Stimulated activated CD4-positive, alpha-beta T cell treated with anti-CD3 and anti-CD28 coated beads, Interleukin-1b, Interleukin-23, amount 100 ng/mL, for 4 hours (primary cell): ENCODE results near the gene RFX3.

ENCODE experiments used
- DNase-seq, 2 donors: peaks; one replicate each; pipeline ENCODE4 v3.0.0-alpha.2; 2020; ENCODE audit warnings: low read depth in 2 of 2

Gene RFX3

DNA sequence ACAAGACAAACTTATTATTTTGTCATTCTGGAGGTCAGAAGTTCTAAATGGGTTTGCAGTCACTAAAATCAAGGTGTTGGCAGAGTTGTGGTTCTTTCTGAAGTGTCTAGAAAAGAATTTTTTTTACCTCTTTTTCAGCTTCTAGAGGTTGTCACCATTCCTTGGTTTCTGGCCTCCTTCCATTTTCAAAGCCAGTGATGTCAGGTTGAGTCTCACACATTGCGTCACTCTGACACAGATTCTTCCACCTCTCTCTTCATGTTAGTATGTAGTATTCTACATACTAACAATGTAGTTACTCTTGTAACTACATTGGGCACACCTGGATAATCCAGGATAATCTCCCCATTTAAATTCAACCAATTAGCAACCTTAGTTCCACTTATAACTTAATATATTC is 290.3 kb downstream of the RFX3 start:
- no peak for DNase-seq

DNA sequence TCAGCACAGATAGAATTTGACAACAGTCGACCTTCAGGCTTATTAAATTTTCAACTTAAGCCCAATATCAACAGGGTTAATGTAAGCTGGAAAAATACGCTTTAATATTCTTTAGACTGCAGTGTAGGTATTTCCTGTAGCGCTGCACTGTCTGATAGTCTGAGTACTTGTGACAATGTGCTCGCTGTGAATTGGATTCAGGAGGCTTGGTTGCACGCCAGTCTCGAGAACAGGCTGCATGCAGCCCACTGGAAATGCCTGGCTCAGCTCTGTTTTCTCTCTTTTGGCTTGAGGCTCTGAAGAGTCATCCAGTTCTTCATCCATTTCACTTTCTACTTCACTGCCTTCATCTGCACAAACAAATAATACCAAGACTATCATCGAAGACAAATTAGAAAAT is 300.9 kb downstream of the RFX3 start:
- no peak for DNase-seq

DNA sequence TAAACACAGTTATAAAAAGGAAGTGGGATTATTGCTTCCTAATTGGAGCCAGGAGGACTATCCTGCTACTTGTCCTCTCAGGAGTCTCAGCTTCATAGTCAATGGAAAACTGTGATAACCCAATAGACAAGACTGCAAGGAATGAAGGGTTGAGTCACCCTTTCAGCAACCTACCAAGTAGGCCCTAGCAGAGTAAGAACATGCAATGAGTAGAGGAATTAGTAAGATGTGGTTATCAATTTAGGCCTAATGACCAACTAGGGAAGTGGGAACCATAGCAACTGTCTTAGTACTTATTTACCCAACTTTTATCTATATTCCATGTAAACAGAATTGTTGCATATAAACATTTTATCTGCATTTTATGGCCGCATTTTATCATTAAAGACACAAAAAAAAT is 310.1 kb downstream of the RFX3 start:
- no peak for DNase-seq

DNA sequence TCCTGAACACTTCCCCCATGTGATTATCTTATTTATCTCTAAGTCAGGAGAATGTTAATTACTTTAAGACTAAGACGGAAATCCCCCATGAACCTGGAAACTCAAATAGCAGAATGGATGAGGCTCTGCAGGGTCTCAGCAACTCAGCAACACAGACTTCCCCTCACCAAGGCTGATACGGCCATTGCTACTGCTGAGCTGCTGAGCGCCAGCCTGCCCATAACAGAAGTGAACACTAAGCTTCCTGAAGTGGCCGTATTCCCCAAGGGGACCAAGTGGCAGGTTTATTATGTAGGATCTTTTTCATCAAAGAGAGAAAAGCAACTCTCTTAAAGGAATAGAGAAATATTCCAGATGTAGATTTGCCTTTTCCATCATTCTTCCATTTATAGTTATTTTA is 311.1 kb downstream of the RFX3 start:
- DNase-seq, result no peak

DNA sequence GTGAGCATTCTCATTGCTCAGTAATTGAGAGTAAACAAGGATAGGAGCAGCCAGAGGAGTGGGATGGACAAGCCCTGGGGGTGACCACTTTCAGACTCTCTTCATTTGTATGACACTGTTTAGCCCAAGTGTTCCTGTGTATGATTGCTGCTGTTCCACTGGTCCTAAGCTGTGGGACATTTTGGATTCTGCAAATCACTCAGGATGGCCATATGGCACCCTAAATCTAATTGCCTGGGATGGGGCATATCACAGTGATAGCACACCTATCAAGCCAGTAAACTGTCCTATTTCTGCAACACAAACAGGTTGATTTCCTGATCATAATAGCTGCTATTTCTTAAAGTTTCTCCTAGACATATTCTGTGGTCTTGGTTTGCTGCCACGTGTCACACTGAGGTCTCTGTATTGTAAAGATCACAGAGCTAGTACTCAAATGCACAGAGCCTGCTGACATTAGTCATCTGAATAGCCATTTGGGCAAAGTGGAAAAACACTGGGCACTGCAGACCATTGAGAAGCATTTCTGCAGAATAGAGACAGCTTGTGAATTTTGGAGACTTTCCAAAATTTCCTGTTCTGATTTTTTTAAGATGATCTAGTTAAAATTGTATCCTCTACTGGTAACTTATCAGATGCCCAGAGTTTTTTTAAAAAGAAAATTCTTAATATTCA is 320.2 kb downstream of the RFX3 start:
- no peak for DNase-seq

DNA sequence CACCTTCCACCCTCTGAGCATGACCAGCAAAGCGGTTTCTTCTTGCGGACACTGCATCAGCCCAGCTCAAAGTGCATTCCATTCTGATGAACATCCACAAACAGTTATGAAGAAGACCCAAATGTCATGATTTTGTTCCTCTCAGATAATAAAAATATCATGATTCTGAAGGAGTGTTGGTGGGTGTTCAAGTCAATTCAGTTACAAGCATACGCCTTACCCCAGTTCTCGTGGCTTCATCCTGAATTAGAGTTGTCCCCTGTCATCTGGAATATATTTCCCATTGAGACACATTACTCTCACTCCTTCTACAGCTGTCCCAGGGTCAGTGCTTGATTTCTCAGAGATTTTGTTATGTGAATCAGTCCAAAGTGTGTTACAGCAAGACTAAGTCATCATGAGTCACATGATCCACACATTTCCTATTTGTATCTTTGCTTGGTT is 325.4 kb downstream of the RFX3 start:
- no peak for DNase-seq

DNA sequence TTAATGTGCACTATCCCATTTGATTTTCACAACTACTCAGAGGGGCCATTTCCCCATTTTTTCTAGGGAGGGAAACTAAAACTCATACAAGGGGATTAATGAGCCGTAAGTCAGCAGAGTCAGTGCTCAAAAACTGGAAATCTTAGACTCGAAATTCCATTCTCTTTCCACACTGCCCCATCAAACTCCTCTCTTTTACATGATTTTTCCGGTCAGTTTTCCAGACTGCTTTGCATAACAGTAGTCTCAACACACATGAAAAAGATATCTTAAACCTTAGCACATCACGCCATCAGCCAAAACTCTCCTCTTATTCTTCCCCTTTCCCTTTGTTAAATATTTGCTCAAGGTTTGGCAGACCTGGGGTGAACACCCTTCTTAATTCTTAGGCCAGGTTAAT is 332.0 kb downstream of the RFX3 start:
- DNase-seq, result no peak

DNA sequence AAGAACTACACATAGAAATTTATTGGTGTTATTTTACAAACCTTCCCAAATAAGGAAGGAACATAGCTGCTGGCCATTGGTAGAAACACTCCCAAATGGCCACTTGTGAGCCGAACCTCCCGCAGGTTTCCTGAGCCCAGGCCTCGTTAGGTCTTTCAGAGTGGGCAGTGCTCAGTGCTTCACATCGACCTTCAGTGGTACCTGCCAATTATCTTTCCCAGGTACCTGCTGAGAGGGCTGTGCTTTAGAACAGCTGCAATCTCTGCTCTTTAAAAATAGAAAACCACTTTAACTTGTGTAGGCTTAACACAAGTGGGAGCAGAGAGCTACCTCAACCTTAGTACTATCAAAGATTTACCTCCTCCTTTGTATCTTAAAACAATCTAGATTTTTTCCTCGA is 334.1 kb downstream of the RFX3 start:
- DNase-seq, result no peak

DNA sequence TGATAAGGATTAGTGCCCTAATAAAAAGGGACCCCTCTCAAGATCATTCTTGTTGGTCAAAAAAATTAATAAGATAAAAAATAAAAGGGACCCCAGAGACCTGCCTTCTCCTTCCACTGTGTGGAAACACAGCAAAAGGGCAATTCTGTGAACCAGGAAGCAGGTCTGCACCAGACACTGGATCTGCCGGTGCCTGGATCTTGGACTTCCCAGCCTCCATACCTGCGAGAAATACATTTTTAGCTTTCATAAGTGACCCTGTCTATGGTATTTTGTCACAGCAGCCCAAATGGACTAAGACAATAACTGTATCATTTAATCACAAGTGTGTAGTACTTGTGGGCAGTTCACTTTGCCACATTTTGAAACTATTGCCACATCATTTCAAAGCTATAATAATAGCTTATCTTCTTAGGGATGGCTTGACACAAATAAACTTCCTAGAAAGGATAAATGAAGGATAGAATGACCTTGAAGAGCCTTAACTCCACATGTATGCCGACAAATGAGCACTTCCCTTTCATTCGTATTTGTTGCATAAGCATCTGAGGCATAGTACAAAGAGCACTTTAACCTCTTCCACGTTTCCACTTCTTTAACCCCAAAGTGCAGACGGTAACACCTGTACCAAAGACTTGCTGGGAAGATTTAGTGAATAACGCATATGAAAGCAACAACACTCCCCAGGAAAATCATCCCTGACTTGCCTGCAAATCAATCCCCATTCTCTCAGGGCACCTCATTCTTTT is 336.5 kb downstream of the RFX3 start:
- no peak for DNase-seq

DNA sequence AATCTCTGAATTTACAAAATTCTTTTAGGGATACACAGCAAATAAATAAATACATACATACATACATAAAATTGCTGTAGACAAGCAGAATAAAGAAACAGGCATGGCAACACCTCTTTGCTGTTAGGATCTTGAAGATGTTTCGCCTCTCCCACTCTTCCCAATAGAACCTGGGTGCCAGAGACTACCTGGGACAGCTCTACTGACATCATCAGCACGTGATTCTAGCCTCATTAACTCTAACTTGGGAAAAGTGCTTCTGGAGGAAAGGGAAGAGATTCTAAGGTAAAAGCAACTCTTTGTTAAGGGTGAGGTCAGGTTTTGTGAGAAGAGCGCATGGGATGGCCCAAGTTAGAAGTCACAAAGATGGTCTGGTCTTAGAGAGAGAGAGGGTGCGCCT is 339.1 kb downstream of the RFX3 start:
- no peak for DNase-seq

DNA sequence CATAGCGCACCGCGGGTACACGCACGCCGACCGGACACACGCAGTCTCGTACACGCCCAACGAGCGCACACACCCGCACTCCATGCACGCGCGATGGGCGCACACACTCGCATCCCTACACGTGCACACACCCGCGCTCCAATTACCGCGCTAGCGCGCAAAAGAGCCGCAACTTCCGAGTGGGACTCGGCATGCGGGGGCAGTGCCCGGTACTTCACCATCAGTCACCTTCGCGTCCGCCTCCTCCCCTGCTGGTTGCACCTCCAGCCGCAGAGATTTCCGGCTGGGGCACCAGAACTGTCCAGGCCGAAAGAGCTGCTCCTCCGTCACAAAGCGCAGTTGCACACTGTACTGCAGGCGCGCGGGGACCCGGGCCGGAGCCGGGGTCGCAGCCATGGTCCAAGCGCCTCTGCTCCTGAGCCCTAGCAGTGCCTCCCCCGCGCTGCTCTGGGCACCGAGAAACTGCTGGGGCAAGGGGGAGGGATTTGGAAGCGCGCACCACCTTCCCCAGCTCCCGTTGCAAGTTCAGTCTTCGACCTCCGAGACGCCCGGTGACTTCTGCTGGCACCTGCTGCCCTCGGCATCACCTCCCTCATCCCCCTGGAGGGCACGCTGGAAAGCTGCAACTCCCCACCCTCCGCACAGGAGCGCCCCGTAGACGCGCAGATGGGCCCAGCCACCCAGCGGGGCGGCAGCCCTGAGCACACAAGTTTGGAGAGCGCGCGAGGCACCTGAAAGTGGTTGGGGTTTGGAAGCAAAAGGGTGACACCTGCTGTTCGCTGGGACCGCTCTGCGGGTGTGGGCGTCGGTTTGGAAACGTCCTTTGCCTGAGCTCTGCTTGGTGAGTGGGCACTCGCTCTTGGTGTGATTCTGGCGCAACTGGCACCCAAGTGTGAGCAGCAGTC is 344.5 kb downstream of the RFX3 start:
- peak; percentile 0 to 10 for DNase-seq

DNA sequence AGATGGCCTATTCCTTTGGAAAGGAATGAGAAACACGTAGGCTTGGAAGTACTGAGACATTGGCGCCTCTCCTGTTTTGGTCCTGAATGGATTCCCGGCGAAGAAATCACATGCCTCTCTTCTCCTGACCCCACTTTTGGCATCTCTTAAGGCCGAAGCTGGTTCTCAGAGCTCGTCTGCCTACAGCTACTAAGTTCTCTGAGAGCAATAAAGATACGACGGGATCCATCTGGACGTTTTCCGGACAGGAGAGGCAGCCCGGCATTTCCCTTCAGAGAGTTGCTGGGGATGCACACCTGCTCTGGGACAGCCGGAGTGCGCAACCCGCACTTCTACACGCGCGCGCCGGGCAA is 345.1 kb downstream of the RFX3 start:
- DNase-seq, result no peak

DNA sequence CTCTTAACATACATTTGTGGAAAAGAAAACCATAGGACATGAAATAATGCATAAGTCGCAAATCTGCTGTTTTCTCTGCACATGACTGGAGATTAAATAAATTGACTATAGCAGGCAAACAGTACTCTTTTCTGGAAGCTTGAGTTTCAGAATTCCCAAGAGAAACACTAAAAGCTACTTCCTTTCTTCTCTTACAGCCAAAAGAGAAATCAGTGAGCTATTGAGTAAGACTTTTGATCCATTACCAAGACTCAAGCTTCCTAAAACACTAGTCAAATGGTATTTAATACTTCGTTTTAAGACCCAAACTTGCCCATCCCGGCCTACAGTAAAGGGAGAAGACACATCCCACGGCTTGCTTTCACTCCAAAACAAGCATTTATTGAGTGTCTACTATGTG is 346.1 kb downstream of the RFX3 start:
- DNase-seq, result no peak

DNA sequence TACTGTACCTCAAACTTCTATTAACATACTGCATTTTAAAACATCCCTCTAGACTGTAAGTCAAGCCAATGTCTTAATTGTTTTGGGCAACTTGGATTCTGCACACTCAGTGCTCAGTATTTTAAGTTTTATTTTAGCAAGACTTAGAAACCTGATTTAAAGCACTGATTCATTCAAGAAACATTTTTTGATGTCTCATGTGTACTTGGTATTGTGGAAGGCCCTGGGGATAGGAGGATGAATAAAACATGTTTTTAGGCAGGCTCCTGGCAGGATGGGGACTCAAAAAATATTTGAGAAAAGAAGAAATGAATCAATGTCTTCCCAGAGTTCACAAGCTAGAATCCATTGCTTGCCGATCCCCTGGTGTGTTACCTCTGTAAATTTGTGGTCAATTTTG is 347.9 kb downstream of the RFX3 start:
- DNase-seq, result no peak

DNA sequence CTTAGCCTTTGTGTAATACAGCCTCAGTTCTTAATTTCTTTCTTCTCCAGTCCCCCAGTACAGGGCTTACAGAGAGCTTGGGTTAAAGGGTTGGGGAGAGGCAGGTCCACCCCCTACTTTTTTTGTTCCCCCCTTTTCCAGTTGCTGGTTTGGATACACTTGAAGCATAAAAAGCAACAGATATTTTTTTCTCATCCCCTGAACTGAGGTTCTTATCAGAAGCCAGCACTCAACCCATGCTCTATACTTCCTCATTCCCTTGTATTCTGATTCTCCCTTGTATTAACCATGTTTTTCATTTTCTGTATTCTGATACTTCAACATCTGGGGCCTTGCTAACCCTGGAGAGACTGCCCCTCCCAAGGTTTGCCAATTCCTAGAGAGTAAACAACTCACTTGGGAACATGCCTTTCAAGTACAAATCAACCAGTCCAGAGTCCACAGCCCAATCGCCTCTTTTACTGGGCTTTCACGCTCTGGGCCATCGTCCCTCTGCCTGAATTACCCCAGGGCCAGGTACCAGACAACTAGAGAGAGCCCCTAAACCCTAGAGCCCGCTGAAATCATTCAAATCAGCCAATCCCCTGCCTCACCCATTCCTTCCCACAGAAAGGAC is 348.5 kb downstream of the RFX3 start:
- no peak for DNase-seq

DNA sequence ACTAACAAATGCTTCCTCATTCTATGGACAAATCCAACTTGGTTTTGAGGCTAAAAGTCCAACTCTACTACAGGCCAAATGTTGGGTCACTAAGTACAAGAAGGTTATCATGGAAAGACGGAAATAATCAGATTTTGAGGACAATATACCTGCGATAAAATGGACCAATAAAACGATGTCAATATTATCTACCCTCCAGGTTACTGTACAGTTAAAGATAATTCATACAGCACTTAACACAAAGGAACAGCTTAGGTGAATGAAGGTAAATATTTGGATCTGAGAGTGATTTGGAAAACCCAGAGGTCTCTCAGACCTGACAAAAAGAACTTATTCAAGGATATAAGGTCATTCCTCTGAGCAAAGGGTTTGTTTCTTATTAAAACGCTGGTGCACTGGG is 352.4 kb downstream of the RFX3 start:
- DNase-seq, result no peak

DNA sequence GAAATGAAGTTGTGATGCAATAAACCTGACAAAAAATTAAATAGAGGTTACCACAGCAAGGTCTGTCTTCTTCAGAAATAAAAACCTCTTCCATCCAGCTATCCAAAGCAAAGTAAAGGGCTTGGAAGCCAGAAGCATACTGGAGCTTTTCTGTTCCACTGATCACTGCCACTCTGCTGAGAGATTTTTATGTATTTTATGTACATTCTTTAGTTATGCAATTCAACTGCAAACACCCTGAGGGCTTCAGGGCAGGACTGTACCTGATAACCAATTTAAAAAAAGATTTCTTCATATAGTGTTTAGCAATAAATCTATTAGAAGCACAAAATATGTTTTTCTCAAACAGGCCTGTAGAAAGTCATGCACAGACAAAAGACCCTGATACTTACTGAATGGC is 355.0 kb downstream of the RFX3 start:
- no peak for DNase-seq
